ENCODE measurements around the gene MUSK.

Gene MUSK

GRCh38 chr9:110844121-110844520, 175.5 kb downstream of the MUSK start:
- Histone ChIP-seq H3K9ac (ENCODE audit: low read length) (no peak overlapping the region), H3K4me2 (ENCODE audit: low read length) (no peak overlapping the region), H3K4me1 (ENCODE audit: insufficient read depth, low read length, severe bottlenecking) (no peaks in the 10 kb centered on the region), H4K20me1 (ENCODE audit: insufficient read depth, low read length) (no peaks in the 10 kb centered on the region), H3K36me3 (ENCODE audit: insufficient read depth, low read length) (no peaks in the 10 kb centered on the region), H3F3A (ENCODE audit: insufficient read depth, low read length) (no peaks in the 10 kb centered on the region), H3K4me3 (ENCODE audit: low read depth, low read length, poor library complexity, severe bottlenecking) (no peak overlapping the region), H3K9me2 (ENCODE audit: low read depth, low read length) (no peaks in the 10 kb centered on the region), H3K27me3 (ENCODE audit: insufficient read depth, low read length) (no peaks in the 10 kb centered on the region), H2AFZ (ENCODE audit: low read length) (no peak overlapping the region), H3K9me3 (ENCODE audit: low read length) (no peaks in the 10 kb centered on the region), H3K27ac (ENCODE audit: low read depth, low read length, poor library complexity, severe bottlenecking) (no peak overlapping the region), H3K79me2 (ENCODE audit: insufficient read depth, low read length) (no peaks in the 10 kb centered on the region)
- TF ChIP-seq CTCF (IDR thresholded peaks at IDR 0.05; ENCODE audit: low read length) (no peak), EZH2 (IDR thresholded peaks at IDR 0.05; ENCODE audit: borderline replicate concordance, low read length) (no peak)

GRCh38 chr9:110846215-110846614, 177.6 kb downstream of the MUSK start:
- H3K4me2 ChIP-seq (ENCODE audit: low read length) = no peak overlapping the region
- no peaks in the 10 kb centered on the region for H3K4me1 ChIP-seq (ENCODE audit: insufficient read depth, low read length, severe bottlenecking)
- H3K27ac ChIP-seq (ENCODE audit: low read depth, low read length, poor library complexity, severe bottlenecking) = no peak overlapping the region

GRCh38 chr9:110847671-110848070, 179.1 kb downstream of the MUSK start:
- H2AFZ ChIP-seq (ENCODE audit: low read length) = no peak overlapping the region
- TF ChIP-seq CTCF (IDR thresholded peaks at IDR 0.05; ENCODE audit: low read length) = no peak
- no peak for TF ChIP-seq EZH2 (IDR thresholded peaks at IDR 0.05; ENCODE audit: borderline replicate concordance, low read length)
- no peaks in the 10 kb centered on the region for H3K9me2 ChIP-seq (ENCODE audit: low read depth, low read length)
- no peaks in the 10 kb centered on the region for H4K20me1 ChIP-seq (ENCODE audit: insufficient read depth, low read length)
- no peak overlapping the region for H3K4me3 ChIP-seq (ENCODE audit: low read depth, low read length, poor library complexity, severe bottlenecking)
- no peaks in the 10 kb centered on the region for H3K36me3 ChIP-seq (ENCODE audit: insufficient read depth, low read length)
- H3K79me2 ChIP-seq (ENCODE audit: insufficient read depth, low read length) = no peaks in the 10 kb centered on the region
- H3K9me3 ChIP-seq (ENCODE audit: low read length) = no peaks in the 10 kb centered on the region
- no peak overlapping the region for H3K9ac ChIP-seq (ENCODE audit: low read length)
- H3F3A ChIP-seq (ENCODE audit: insufficient read depth, low read length) = no peaks in the 10 kb centered on the region
- no peak overlapping the region for H3K27ac ChIP-seq (ENCODE audit: low read depth, low read length, poor library complexity, severe bottlenecking)
- H3K27me3 ChIP-seq (ENCODE audit: insufficient read depth, low read length) = no peaks in the 10 kb centered on the region
- H3K4me2 ChIP-seq (ENCODE audit: low read length) = no peak overlapping the region
- H3K4me1 ChIP-seq (ENCODE audit: insufficient read depth, low read length, severe bottlenecking) = no peaks in the 10 kb centered on the region

More at GRCh38 chr9:110846215-110846614, 177.6 kb downstream of the MUSK start:
- no peaks in the 10 kb centered on the region for H3K27me3 ChIP-seq (ENCODE audit: insufficient read depth, low read length)
- no peaks in the 10 kb centered on the region for H3K79me2 ChIP-seq (ENCODE audit: insufficient read depth, low read length)
- H3F3A ChIP-seq (ENCODE audit: insufficient read depth, low read length) = no peaks in the 10 kb centered on the region
- TF ChIP-seq EZH2 (IDR thresholded peaks at IDR 0.05; ENCODE audit: borderline replicate concordance, low read length) (no peak), CTCF (IDR thresholded peaks at IDR 0.05; ENCODE audit: low read length) (no peak)
- H3K9me2 ChIP-seq (ENCODE audit: low read depth, low read length) = no peaks in the 10 kb centered on the region
- H3K4me3 ChIP-seq (ENCODE audit: low read depth, low read length, poor library complexity, severe bottlenecking) = no peak overlapping the region
- no peaks in the 10 kb centered on the region for H4K20me1 ChIP-seq (ENCODE audit: insufficient read depth, low read length)
- no peak overlapping the region for H2AFZ ChIP-seq (ENCODE audit: low read length)
- no peaks in the 10 kb centered on the region for H3K36me3 ChIP-seq (ENCODE audit: insufficient read depth, low read length)
- no peak overlapping the region for H3K9ac ChIP-seq (ENCODE audit: low read length)
- no peaks in the 10 kb centered on the region for H3K9me3 ChIP-seq (ENCODE audit: low read length)

Data from OCI-LY1 (cell line).